ENCODE data around the gene RFX3. TPM values are rescaled to one million over a fixed set of nuclear protein-coding genes. Genes with fewer than 3 reads are reported as not detected.

Gene RFX3
- total RNA-seq, 1 donor from 2014 or later: 11.4 TPM

GRCh38 chr9:3191715-3192114 is 334.1 kb downstream of the RFX3 start:
- DNase-seq: no peak

- no peak for DNase-seq
Observed at GRCh38 chr9:3189113-3189861, 336.5 kb downstream of the RFX3 start.

GRCh38 chr9:3186751-3187150 is 339.1 kb downstream of the RFX3 start:
- no peak for DNase-seq

GRCh38 chr9:3181049-3181953 is 344.5 kb downstream of the RFX3 start:
- DNase-seq: peak; percentile 20

- DNase-seq: no peak
Observed at GRCh38 chr9:3180696-3181048, 345.1 kb downstream of the RFX3 start.

GRCh38 chr9:3179711-3180110 is 346.1 kb downstream of the RFX3 start:
- DNase-seq: no peak

- no peak for DNase-seq
Observed at GRCh38 chr9:3177936-3178335, 347.9 kb downstream of the RFX3 start.

GRCh38 chr9:3177146-3177761 is 348.5 kb downstream of the RFX3 start:
- no peak for DNase-seq

- DNase-seq: no peak
Observed at GRCh38 chr9:3173374-3173773, 352.4 kb downstream of the RFX3 start.

- DNase-seq: no peak
Observed at GRCh38 chr9:3170819-3171218, 355.0 kb downstream of the RFX3 start.
